Anterior cingulate cortex (tissue), 58 donors: Measurements from ENCODE around the gene NR2C2AP.
"Not testable (repeated sequence)": the region's sequence is repeated elsewhere in the genome, so short reads cannot be mapped to it uniquely, and the experiment has no call there.

Experiments used
- DNase-seq, 58 donors: peaks; one replicate each; lab custom pipeline; 2025; lab: John Stamatoyannopoulos, UW

NR2C2AP gene, protein sequence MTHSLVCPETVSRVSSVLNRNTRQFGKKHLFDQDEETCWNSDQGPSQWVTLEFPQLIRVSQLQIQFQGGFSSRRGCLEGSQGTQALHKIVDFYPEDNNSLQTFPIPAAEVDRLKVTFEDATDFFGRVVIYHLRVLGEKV

DNA sequence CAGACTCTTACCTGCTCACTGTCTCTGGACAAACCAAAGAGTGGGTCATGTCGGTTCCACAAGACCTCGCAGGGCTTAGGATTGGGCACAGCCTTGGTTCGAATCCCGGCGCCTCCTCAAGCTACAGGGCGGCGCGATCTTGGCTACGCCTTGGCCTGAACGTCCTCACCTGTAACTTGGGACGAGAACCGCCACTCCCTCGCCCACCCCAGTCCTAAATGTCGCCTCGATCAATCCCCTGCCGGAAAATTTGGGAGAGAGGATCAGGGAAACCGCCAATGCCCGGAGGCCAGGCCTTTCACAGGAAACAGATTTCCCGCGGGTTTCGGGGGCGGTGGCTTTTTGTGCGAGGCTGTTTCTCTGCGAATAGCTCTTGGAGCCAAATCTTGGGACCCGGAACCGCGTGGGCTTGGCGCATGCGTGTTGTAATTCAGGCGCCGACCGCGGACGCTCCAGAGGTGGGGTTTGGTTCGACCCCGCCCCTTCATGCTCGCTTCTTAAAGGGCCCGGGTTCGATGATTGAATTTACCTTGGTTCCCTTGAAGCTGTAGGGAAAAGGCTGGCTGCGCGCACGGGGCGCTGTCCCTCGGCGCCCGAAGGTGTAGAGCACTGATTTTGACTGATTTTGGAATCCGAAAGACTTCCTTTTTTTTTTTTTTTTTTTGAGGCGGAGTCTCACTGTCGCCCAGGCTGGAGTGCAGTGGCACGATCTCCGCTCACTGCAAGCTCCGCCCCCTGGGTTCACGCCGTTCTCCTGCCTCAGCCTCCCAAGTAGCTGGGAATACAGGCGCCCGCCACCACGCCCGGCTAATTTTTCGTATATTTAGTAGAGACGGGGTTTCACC, at the start of gene NR2C2AP:
NR2C2AP (minus strand) TSS at position 403 of the 845 bp plus-strand sequence; CDS start at position 49, 354 bp downstream.
- DNase-seq = peak; percentile 37 to 94 (median 85)

DNA sequence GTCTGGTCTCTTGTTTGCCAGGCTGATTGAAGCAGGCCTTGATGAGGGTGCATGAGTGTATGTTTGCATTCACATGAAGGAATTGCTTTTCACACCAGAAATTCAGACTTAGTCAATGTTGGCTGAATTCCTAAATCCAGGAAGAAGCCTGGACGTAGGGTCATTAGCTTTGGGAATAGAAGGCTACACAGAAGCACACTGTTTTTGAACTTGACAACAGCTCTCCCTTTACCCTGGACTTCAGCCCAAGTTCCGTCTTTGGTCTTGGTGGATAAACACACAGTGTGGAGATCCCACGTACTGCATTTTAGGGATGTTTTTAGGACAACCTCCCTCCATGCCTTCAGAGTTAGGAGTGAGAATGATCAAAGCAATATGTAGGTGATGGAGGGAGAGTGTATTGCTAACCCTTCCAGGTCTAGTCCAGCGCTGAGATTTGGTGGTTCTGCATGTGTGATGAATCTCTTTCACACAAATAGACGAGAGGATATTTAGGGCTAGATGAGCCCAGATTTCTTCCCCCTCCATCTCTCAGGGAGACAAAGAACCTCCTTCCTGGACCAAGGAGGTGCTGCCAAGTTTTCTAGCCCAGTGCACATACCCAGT, 47.1 kb upstream of the NR2C2AP start:
- DNase-seq = no peak

DNA sequence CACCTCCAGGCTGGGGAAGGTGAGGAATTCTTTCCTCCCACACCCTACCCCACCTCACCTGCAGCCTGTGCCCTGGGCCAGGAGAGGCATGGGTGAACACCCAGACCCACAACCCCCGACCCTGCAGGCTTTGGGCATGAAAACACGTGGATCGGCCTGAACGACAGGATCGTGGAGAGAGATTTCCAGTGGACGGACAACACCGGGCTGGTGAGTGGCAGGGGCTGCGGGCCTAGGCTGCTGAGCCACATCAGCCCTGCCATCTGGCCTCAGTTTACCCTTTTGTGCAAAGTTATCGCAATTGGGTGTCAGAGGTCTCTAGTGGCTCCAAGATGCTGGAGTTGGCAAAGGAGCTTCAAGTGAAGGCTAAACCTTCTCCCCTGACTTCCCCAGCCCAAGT, 37.3 kb upstream of the NR2C2AP start:
- no peak for DNase-seq

DNA sequence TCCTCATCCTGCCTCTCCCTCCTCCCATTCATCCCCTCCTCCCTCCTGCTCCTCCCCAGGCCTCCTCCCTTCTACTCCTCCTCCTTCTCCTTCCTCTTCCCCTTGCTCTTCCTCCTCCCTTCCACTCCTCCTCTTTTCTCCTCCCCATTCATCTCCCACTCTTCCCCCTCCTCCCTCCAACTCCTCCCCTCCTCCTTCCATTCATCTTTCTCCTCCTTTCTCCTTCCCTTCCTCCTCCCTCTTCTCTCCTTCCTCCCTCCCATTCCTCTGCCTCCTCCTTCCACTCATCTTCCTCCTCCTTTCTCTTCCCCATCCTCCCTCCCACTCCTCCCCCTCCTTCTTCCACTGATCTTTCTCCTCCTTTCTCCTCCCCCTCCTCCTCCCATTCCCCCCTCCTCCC, 36.5 kb upstream of the NR2C2AP start:
- no peak for DNase-seq

DNA sequence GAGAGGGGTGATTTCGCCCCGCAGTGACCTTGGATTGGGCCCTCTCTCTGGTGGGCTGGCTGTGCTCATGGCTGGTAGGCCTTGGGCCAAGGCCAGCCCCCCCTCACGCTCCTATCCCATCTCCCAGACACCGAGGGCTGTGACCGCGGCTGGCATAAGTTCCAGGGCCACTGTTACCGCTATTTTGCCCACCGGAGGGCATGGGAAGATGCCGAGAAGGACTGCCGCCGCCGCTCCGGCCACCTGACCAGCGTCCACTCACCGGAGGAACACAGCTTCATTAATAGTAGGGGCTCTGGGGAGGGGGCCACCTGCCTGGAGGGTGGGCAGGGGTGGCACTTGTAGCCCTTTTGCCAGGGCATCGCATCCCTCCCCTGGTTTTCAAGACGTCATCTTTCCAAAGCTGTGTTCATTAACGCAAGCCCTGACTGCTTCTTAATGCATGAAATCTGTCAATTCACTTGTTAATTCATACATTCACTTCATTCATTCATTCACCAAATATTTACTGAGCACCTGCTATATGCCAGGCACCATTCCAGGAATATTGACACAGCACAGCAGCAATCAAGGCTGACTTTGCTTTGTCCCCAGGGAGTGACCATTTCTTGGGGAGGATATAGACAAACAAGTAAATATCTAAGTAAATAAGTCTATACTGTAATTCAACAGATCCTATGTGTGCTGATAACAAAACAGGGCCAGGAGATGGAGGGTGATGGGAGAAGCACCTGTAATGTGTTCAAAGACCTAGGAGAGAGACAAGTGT, 35.1 kb upstream of the NR2C2AP start:
- DNase-seq = no peak

DNA sequence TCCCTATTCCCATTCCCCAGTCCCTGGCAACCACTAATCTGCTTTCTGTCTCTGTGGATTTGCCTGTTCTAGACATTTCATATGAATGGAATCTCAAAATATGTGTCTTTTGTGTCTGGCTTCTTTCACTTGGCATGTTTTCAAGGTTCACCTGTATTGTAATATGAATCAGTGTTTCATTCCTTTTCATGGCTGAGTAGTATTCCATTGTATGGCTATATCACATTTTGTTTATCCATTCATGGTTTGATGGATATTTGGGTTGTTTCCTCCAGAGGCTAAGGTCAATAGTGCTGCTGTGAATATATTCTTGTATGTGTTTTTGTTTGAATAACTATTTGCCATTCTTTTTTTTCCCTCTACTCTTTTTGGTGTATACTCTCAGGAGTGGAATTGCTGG, 33.0 kb upstream of the NR2C2AP start:
- no peak for DNase-seq

DNA sequence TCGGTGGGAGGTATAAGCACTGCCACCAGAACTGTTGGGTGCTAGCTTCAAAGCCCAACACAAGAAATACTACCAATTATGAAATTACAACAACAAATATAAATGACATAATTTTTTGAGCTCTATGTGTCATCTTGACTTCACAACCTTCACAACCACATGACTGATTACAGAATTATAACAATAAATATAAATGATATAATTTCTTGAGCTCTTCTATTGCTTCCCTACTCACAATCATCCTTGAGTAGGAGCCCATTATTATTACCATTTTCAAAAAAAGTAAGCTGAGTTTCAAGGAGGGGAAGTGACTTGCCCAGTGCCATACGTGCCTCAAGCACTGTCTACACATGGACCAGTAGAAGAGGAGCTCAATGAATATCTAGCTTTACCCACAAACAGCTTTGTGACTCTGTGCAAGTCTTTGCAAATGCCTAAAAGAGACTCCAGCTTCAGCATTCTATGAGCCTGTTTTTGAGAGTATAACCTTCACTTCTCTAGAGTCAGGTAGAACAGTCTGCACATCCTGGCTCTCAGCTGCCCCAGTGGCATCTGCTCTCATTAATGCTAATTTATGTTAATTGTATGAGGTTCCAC, 31.1 kb upstream of the NR2C2AP start:
- DNase-seq = no peak

DNA sequence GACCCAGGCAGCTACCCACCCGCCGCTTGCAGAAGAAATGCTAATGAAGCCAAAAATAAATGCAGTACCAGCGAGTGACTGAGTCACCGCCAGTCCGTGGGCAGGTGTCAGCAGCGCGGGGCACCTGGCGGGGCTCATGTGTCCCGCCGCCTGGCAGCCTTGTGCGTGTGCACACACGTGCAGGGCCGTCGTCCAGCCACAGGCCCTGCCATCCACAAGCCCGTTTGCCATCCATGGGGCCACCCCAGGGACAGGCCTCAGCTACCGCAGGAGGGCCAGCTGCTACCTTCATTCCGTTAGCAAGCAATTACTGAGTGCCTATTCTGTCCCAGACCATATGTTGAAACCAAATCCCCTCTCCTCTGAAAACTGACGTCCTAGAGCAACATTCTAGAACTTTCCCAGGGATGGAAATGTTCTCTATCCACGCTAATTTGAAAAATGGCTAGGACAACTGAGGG, 29.1 kb upstream of the NR2C2AP start:
- DNase-seq = peak in 31 of 58 donors; percentile 5 to 80 (median 34)

DNA sequence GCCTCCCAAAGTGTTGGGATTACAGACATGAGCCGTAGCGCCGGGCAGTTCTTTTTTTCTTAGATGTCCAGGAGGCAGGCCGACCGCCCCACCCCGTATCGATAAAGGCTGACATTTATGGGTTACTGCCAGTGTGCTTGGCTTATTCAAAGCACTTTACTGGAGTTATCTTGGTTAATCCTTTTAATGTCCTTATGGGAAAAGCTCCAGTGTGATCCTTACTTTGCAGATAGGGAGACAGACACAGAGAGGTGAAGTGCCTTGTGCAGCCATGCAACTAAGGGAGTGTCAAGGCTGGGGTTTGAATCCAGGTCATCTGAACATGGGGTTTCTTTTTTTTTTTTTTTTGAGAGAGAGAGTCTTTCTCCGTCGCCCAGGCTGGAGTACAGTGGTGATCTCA, 27.8 kb upstream of the NR2C2AP start:
- DNase-seq = no peak

DNA sequence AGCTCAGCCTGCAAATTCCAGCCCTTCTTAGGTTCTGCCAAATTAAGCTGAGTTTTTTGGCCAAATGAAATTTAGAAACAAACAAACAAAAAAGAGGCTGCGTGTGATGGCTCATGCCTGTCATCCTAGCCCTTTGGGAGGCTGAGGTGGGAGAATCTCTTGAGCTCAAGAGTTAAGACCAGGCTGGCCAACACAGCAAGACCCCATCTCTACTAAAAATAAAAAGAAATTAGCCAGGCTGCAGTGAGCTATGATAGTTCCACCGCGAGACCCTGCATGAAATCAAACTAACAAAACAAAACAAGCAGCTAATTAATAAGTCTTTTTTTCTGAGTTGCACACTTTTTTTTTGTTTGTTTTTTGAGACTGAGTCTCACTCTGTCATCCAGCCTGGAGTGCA, 26.5 kb upstream of the NR2C2AP start:
- DNase-seq = no peak

DNA sequence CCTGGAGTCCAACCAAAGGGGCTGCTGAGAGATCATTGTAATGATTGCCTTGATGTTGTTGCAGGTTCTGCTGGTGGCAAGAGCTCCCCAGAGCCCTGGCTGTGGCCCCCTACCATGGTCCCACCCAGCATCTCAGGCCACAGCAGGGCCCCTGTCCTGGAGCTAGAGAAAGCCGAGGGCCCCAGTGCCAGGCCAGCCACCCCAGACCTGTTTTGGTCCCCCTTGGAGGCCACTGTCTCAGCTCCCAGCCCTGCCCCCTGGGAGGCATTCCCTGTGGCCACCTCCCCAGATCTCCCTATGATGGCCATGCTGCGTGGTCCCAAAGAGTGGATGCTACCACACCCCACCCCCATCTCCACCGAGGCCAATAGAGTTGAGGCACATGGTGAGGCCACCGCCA, 24.0 kb upstream of the NR2C2AP start:
- no peak for DNase-seq

DNA sequence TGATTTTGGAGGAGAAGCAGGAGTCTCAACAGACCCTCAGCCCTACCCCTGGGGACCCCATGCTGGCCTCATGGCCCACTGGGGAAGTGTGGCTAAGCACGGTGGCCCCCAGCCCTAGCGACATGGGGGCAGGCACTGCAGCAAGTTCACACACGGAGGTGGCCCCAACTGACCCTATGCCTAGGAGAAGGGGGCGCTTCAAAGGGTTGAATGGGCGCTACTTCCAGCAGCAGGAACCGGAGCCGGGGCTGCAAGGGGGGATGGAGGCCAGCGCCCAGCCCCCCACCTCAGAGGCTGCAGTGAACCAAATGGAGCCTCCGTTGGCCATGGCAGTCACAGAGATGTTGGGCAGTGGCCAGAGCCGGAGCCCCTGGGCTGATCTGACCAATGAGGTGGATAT, 23.4 kb upstream of the NR2C2AP start:
- no peak for DNase-seq

DNA sequence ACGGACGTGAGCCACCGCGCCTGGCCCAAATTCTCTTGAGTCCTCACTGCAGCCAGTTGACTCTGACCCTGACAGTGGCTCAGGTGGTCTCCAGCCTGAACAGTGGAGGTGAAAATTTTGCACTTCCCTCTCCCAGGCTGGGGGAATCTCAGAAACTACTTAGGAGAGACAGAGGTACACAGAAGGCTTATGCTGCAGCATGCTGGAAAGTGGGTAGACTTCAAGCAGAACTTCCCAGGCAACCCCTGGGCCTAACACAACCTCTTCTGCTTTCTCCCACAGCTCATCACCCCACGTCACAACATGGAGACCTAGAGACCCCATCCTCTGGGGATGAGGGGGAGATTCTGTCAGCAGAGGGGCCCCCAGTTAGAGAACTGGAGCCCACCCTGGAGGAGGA, 23.0 kb upstream of the NR2C2AP start:
- DNase-seq = no peak

DNA sequence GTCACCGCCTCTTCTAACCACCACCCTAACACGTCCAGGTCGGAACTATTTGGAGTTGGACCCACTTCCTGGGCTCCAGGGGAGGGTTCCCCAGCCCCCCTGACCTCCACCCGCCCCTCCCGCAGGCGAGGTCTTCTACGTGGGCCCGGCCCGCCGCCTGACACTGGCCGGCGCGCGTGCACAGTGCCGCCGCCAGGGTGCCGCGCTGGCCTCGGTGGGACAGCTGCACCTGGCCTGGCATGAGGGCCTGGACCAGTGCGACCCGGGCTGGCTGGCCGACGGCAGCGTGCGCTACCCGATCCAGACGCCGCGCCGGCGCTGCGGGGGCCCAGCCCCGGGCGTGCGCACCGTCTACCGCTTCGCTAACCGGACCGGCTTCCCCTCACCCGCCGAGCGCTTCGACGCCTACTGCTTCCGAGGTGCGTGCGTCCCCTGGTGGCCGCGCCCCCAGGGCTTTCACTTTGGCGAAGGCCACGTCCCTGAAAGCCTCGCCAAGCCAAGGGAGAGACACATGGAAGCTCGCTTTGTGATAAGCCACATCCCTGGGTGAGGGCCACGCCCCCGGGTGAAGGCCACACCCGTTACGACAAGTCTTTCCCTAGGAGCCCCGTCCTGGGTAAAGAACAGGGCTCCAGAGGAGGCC, 21.8 kb upstream of the NR2C2AP start:
- peak in 2 of 58 donors; percentile 16 to 19 for DNase-seq

DNA sequence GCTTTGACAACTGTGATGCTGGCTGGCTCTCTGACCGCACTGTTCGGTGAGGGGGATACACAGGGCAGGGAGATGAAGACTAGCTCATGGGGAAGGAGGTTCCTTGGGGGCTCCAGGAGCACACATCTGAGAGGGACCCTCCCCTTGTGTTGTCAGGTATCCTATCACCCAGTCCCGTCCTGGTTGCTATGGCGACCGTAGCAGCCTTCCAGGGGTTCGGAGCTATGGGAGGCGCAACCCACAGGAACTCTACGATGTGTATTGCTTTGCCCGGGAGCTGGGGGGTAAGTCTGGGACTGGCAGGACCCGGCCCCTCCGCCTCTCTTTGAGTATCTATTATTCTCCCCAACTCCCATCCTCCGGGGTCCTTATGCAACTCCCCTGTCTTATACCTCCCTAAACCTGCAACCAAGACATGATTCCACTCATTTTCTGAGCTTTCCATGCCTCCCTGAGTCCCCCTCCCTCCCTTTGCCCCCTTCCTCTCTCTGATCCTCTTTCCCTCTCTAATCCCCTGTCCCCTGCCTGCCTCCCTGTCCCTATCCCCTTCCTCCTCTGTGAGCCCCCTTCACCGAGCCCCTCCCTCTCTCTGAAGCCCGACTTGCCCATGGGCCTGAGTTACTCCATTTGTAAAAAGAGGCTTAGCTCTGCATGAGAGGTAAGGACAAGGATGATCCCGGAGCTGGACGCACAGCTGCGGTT, 21.1 kb upstream of the NR2C2AP start:
- no peak for DNase-seq

DNA sequence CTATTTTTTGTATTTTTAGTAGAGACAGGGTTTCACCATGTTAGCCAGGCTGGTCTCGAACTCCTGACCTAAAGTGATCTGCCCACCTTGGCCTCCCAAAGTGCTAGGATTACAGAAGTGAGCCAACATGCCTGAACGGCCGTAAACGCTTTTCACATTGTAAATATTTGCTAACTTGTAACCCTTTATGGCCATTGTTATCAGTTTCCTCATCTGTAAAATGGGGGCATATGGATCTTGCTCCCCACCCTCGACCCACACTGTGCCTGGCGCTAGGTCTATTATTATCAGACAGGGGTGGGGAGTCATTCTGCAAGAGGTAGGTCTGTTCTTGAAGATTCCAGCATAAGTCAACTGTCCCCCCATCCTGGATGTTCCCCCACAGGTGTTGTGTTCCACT, 20.4 kb upstream of the NR2C2AP start:
- DNase-seq = no peak

DNA sequence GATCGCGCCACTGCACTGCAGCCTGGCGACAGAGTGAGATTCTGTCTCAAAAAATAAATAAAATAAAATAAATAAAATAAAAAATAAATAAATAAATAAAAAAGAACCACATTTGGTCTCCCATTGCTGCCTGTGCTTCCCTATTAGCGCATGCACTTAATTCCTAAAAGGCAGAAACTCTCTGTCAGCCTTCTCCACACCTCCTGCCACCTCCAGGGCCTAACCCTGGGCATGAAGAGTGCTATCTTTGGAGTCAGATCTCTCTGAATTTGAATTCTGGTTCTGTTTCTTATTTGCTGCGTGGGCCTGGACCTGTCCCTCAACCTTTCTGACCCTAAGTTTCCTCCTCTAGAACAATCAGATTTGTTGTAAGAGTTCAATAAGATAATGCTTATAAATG, 19.8 kb upstream of the NR2C2AP start:
- DNase-seq = no peak

DNA sequence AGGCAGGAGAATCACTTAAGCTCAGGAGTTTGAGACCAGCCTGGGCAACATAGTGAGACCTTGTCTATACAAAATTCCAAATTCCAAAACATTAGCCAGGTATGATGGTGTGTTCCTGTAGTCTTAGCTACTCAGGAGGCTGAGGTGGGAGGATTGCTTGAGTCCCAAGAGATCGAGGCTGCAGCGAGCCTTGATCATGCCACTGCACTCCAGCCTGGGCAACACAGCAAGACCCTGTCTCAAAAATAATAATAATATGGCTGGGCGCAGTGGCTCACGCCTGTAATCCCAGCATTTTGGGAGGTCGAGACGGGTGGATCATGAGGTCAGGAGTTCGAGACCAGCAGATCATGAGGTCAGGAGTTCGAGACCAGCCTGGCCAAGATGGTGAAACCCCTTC, 17.8 kb upstream of the NR2C2AP start:
- not testable (repeated sequence) for DNase-seq

DNA sequence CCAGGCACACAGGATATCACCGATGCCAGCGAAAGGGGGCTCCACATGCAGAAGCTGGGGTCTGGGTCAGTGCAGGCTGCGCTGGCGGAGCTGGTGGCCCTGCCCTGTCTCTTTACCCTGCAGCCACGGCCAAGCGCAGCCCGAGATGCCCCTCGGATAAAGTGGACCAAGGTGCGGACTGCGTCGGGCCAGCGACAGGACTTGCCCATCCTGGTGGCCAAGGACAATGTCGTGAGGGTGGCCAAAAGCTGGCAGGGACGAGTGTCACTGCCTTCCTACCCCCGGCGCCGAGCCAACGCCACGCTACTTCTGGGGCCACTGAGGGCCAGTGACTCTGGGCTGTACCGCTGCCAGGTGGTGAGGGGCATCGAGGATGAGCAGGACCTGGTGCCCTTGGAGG, 15.7 kb upstream of the NR2C2AP start:
- DNase-seq = no peak
